Keratinocyte (primary cell): ENCODE data around the gene TECR. TPM values are rescaled to one million over a fixed set of nuclear protein-coding genes. Genes with fewer than 3 reads are reported as not detected.
"Not testable (repeated sequence)": the region's sequence is repeated elsewhere in the genome, so short reads cannot be mapped to it uniquely, and the experiment has no call there.

Source experiments
- DNase-seq: peaks from one replicate; pipeline ENCODE4 v3.0.0-alpha.2; 2011; ENCODE audit warnings: low read depth, missing footprints, low spot score
- FAIRE-seq: peaks from 2 replicates; lab custom pipeline; 2011; peaks lifted over from hg19 to GRCh38; lab: Jason Lieb, UNC
- H2AFZ ChIP-seq: 2 replicates; pipeline ENCODE4 v1.6.0; 2012; ENCODE audit warnings: low read length, control low read depth, inconsistent platforms; ENCODE audit not compliant: control insufficient read depth
- H3K27ac ChIP-seq: 2 replicates; pipeline ENCODE4 v1.5.1; 2011; ENCODE audit warnings: low read length; ENCODE audit not compliant: control insufficient read depth, insufficient read depth
- H3K27me3 ChIP-seq: 3 replicates; pipeline ENCODE4 v1.6.0; 2011; ENCODE audit warnings: low read length; ENCODE audit not compliant: control insufficient read depth, insufficient read depth; ENCODE audit errors: extremely low read depth
- H3K36me3 ChIP-seq, 2 experiments: 2 replicates in 1 of 2; 3 replicates in 1 of 2; pipeline ENCODE4 v1.5.1; 2011; ENCODE audit warnings: low read length in 2 of 2, mild to moderate bottlenecking in 1 of 2; ENCODE audit not compliant: control insufficient read depth in 2 of 2, insufficient read depth in 2 of 2; ENCODE audit errors: extremely low read depth in 1 of 2
- H3K4me1 ChIP-seq: 3 replicates; pipeline ENCODE4 v1.5.1; 2011; ENCODE audit warnings: low read length; ENCODE audit not compliant: control insufficient read depth, insufficient read depth; ENCODE audit errors: extremely low read depth
- H3K4me2 ChIP-seq: 3 replicates; pipeline ENCODE4 v1.6.0; 2011; ENCODE audit warnings: low read depth, low read length; ENCODE audit not compliant: control insufficient read depth, insufficient read depth; ENCODE audit errors: extremely low read depth
- H3K4me3 ChIP-seq, 3 experiments: fragments of 200-600 bp in 1 of 3; sonication (generic) in 1 of 3; 2 replicates in 2 of 3; 3 replicates in 1 of 3; pipeline ENCODE4 v1.5.1; 2011 to 2016; ENCODE audit warnings: low read length in 3 of 3, mild to moderate bottlenecking in 3 of 3, control low read depth in 2 of 3, inconsistent platforms in 1 of 3, low read depth in 1 of 3, mixed read lengths in 1 of 3, mixed run types in 1 of 3, moderate library complexity in 1 of 3; ENCODE audit not compliant: control insufficient read depth in 2 of 3, insufficient read depth in 2 of 3; ENCODE audit errors: extremely low read depth in 1 of 3
- H3K79me2 ChIP-seq: 2 replicates; pipeline ENCODE4 v1.6.0; 2012; ENCODE audit warnings: low read length; ENCODE audit not compliant: control insufficient read depth, insufficient read depth
- H3K9ac ChIP-seq: 3 replicates; pipeline ENCODE4 v1.6.0; 2011; ENCODE audit warnings: low read length; ENCODE audit not compliant: control insufficient read depth, insufficient read depth; ENCODE audit errors: extremely low read depth
- H3K9me1 ChIP-seq: 3 replicates; pipeline ENCODE4 v1.6.0; 2011; ENCODE audit warnings: low read length; ENCODE audit not compliant: control insufficient read depth, insufficient read depth; ENCODE audit errors: extremely low read depth
- H3K9me3 ChIP-seq: 2 replicates; pipeline ENCODE4 v1.5.1; 2012; ENCODE audit warnings: low read depth, low read length; ENCODE audit not compliant: control insufficient read depth
- H4K20me1 ChIP-seq: 3 replicates; pipeline ENCODE4 v1.6.0; 2011; ENCODE audit warnings: low read length; ENCODE audit not compliant: control insufficient read depth, insufficient read depth; ENCODE audit errors: extremely low read depth
- EZH2 ChIP-seq: IDR thresholded peaks from one replicate; pipeline ENCODE4 v1.6.1; 2012; ENCODE audit warnings: inconsistent platforms, mild to moderate bottlenecking, low read length, moderate library complexity
- dilution Hi-C: fragments of 300-500 bp; cut with MboI; formaldehyde crosslinking; loops from one replicate; pipeline ENCODE4 v1.7.0; 2020; ENCODE audit warnings: low sequenced_read_pairs; ENCODE audit not compliant: extremely low pct_ligation_motif_present
- polyA plus RNA-seq, 5 experiments: library from polyadenylated mRNA; depleted of rRNA in 3 of 5; stranded (reverse) in 3 of 5; stranded (forward) in 1 of 5; unstranded in 1 of 5; fragments of >200 nt; gene quantifications; 1 replicate in 1 of 5; 2 replicates in 3 of 5; 3 replicates in 1 of 5; pipeline versions ENCODE4 v1.2.1 to v1.2.3, GENCODE V29; 2011 to 2012; ENCODE audit warnings: missing spikeins in 2 of 5, low read depth in 1 of 5, low replicate concordance in 1 of 5
- TF ChIP-seq, protein P1 (sequence below), 3 experiments: IDR thresholded peaks in 1 of 3; conservative IDR thresholded peaks in 1 of 3; optimal IDR thresholded peaks in 1 of 3; 2 replicates in 2 of 3; 3 replicates in 1 of 3; pipeline versions ENCODE3 to v1.5.1; 2011; ENCODE audit warnings: low read length in 3 of 3, mild to moderate bottlenecking in 3 of 3, moderate library complexity in 2 of 3, control low read depth in 1 of 3, inconsistent platforms in 1 of 3; ENCODE audit not compliant: insufficient read depth in 2 of 3; ENCODE audit errors: extremely low read depth in 1 of 3

TECR gene
- polyA plus RNA-seq, 1 donor (not counting 4 experiments of a cell fraction or from before 2014, with no cell fraction given), result 92.3 TPM

DNA sequence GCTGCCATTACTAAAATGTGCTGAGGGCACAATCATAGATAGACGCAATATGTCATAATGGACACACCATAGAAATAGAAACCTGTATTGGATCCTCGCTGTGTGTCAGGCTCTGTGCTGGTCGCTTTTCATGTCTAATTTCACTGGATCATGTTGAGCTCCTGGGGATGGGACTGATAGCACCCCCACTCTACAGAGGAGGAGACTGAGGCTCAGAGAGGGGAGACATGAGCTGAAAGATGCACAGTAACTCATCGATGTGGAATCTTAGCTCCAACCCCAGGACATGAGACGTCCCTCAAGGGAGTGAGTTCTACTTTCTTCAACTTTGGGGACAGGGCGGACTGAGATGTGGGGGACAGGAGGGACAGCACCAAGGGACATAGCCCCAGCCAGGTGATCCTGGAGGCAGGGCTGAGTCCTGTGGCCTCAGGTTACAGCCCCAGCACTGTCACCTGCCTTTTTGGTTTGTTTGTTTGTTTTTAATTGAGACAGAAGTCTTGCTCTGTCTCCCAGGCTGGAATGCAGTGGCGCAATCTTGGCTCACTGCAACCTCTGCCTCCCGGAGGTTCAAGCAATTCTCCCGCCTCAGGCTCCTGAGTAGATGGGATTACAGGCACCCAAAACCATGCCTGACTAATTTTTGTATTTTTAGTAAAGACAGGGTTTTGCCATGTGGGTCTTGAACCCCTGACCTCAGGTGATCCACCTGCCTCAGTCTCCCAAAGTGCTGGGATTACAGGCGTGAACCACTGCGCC, 26.9 kb upstream of the TECR start:
- no peak overlapping the region for H2AFZ ChIP-seq
- DNase-seq, result no peak
- H3K79me2 ChIP-seq, result no peaks in the 10 kb centered on the region
- no peaks in the 10 kb centered on the region for H3K36me3 ChIP-seq
- no peaks in the 10 kb centered on the region for H3K9me1 ChIP-seq
- H4K20me1 ChIP-seq, result no peaks in the 10 kb centered on the region
- H3K4me3 ChIP-seq, result no peak overlapping the region
- peaks cover 32% of the 10 kb centered on the region for H3K4me1 ChIP-seq
- no peak for FAIRE-seq
- dilution Hi-C loops, result no loop called here
- TF ChIP-seq, protein P1, sequence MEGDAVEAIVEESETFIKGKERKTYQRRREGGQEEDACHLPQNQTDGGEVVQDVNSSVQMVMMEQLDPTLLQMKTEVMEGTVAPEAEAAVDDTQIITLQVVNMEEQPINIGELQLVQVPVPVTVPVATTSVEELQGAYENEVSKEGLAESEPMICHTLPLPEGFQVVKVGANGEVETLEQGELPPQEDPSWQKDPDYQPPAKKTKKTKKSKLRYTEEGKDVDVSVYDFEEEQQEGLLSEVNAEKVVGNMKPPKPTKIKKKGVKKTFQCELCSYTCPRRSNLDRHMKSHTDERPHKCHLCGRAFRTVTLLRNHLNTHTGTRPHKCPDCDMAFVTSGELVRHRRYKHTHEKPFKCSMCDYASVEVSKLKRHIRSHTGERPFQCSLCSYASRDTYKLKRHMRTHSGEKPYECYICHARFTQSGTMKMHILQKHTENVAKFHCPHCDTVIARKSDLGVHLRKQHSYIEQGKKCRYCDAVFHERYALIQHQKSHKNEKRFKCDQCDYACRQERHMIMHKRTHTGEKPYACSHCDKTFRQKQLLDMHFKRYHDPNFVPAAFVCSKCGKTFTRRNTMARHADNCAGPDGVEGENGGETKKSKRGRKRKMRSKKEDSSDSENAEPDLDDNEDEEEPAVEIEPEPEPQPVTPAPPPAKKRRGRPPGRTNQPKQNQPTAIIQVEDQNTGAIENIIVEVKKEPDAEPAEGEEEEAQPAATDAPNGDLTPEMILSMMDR (optimal IDR thresholded peaks at IDR 0.05 in 1 of 3, IDR thresholded peaks at IDR 0.05 in 1 of 3, conservative IDR thresholded peaks at IDR 0.05 in 1 of 3; ENCODE audit: extremely low read depth in 1 of 3, insufficient read depth in 2 of 3, low read length in 3 of 3), result no peak
- no peak for TF ChIP-seq EZH2
- H3K9ac ChIP-seq, result no peak overlapping the region
- H3K9me3 ChIP-seq, result no peaks in the 10 kb centered on the region
- H3K27me3 ChIP-seq, result no peaks in the 10 kb centered on the region
- no peak overlapping the region for H3K27ac ChIP-seq
- H3K4me2 ChIP-seq, result no peak overlapping the region

DNA sequence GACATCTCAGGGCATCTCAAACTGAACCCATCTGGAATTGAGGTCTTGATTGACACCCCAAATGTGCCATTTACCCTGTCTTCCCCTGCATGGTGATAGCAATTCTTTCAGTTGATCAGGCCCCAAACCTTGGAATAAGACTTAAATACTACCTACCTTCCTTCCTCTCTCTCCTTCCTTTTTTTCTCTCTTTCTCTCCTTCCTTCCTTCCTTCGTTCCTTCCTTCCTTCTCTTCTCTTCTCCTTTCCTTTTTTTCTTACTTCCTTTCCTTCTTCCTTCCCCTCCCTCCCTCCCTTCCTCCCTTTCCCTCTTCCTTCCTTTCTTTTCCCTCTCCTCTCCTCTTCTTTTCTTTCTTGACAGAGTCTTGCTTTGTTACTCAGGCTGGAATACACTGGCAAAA, 26.1 kb upstream of the TECR start:
- H3K27me3 ChIP-seq, result no peaks in the 10 kb centered on the region
- H3K4me3 ChIP-seq, result no peak overlapping the region
- DNase-seq (no peak), FAIRE-seq (no peak)
- no peak overlapping the region for H3K4me2 ChIP-seq
- H2AFZ ChIP-seq, result no peak overlapping the region
- H3K79me2 ChIP-seq, result no peaks in the 10 kb centered on the region
- H3K9ac ChIP-seq, result no peak overlapping the region
- peaks cover 38% of the 10 kb centered on the region for H3K4me1 ChIP-seq
- no peaks in the 10 kb centered on the region for H3K9me1 ChIP-seq
- H3K27ac ChIP-seq, result no peak overlapping the region
- H3K9me3 ChIP-seq, result no peaks in the 10 kb centered on the region
- H4K20me1 ChIP-seq, result no peaks in the 10 kb centered on the region
- TF ChIP-seq EZH2, result no peak
- TF ChIP-seq, protein P1 (optimal IDR thresholded peaks at IDR 0.05 in 1 of 3, IDR thresholded peaks at IDR 0.05 in 1 of 3, conservative IDR thresholded peaks at IDR 0.05 in 1 of 3; ENCODE audit: extremely low read depth in 1 of 3, insufficient read depth in 2 of 3, low read length in 3 of 3), result no peak
- no peaks in the 10 kb centered on the region for H3K36me3 ChIP-seq
- dilution Hi-C loops, result no loop called here

DNA sequence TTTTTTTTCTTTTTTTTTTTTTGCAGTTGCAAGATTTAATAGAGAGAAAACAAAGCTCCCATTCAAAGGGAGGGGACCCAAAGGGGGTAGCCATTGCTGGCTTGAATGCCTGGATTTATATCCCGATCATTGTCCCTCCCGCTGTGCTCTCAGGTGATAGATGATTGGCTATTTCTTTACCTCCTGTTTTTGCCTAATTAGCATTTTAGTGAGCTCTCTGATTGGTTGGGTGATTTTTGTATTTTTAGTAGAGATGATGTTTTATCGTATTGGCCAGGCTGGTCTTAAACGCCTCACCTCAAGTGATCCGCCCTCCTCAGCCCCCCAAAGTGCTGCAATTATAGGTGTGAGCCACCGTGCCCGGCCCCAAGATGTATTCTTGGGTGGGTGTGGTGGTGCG, 24.8 kb upstream of the TECR start:
- H3K9me3 ChIP-seq, H3K4me3 ChIP-seq, H3K9ac ChIP-seq, H3K79me2 ChIP-seq, H2AFZ ChIP-seq, DNase-seq, H3K9me1 ChIP-seq, dilution Hi-C loops, H3K27me3 ChIP-seq, H4K20me1 ChIP-seq, H3K27ac ChIP-seq, FAIRE-seq, H3K36me3 ChIP-seq, H3K4me2 ChIP-seq: not testable (repeated sequence)
- H3K4me1 ChIP-seq, result peaks cover 39% of the 10 kb centered on the region
